IPS-15b (cell line): ENCODE data around the gene INPP5K.

Experiments
- H3K27me3 ChIP-seq: one replicate; pipeline ENCODE4 v1.6.1; 2013; ENCODE audit warnings: low read length; ENCODE audit not compliant: control insufficient read depth, insufficient read depth
- H3K36me3 ChIP-seq: one replicate; pipeline ENCODE4 v1.6.1; 2013; ENCODE audit warnings: low read length; ENCODE audit not compliant: control insufficient read depth, insufficient read depth
- H3K4me1 ChIP-seq: one replicate; pipeline ENCODE4 v1.6.1; 2013; ENCODE audit warnings: mild to moderate bottlenecking, low read length; ENCODE audit not compliant: control insufficient read depth, insufficient read depth
- H3K4me3 ChIP-seq: one replicate; pipeline ENCODE4 v1.5.1; 2013; ENCODE audit warnings: low read depth, low read length
- H3K9ac ChIP-seq: one replicate; pipeline ENCODE4 v1.6.1; 2013; ENCODE audit warnings: low read depth, mild to moderate bottlenecking, low read length
- H3K9me3 ChIP-seq: one replicate; pipeline ENCODE4 v1.6.1; 2013; ENCODE audit warnings: mild to moderate bottlenecking, low read length; ENCODE audit not compliant: control insufficient read depth, insufficient read depth

INPP5K gene

DNA sequence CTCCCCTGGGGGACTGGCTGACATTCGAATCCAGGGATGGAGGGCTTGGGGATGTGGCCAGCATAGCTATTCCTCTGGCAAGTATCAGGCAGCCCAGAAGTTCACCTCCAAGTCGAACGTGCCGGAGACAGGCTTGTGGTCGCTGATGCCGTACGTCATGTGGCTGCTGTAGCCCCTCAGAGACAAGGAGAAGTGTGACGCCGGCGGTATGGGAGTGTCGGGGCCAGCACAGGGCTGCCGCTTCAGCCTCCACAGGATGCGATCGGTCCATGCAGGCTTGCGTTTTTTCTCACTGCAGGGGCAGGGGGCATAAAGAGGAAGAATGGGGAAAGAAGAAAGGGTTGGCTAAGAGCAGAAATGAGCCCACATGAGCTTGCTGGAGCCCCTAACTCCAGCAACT is 18.6 kb downstream of the INPP5K start:
- Histone ChIP-seq H3K9me3 (no peaks in the 10 kb centered on the region), H3K4me3 (no peak overlapping the region), H3K27me3 (no peaks in the 10 kb centered on the region), H3K36me3 (peaks cover 9% of the 10 kb centered on the region), H3K9ac (no peak overlapping the region), H3K4me1 (no peaks in the 10 kb centered on the region)

DNA sequence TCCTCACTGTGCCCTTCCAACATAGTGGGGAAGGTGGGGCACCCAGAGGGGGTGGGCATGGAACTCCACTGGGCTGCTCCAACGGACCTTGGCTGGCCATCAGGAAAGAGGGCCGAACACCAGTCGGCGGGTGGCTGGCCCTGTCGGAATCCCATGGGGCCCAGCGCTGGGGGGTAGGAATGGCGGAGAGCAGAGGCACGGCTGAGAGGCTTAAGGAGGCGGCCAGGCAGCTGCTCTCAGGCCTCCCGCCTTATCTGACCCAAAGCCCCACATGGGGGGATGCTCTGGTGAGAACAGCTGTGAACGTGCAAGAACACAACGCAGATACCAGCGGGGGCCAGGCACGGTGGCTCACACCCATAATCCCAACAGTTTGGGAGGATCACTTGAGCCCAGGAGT is 19.5 kb downstream of the INPP5K start:
- H3K4me1 ChIP-seq: peaks cover 2% of the 10 kb centered on the region
- no peak overlapping the region for H3K4me3 ChIP-seq
- H3K9ac ChIP-seq: no peak overlapping the region
- H3K9me3 ChIP-seq: no peaks in the 10 kb centered on the region
- no peaks in the 10 kb centered on the region for H3K27me3 ChIP-seq
- peaks cover 9% of the 10 kb centered on the region for H3K36me3 ChIP-seq

DNA sequence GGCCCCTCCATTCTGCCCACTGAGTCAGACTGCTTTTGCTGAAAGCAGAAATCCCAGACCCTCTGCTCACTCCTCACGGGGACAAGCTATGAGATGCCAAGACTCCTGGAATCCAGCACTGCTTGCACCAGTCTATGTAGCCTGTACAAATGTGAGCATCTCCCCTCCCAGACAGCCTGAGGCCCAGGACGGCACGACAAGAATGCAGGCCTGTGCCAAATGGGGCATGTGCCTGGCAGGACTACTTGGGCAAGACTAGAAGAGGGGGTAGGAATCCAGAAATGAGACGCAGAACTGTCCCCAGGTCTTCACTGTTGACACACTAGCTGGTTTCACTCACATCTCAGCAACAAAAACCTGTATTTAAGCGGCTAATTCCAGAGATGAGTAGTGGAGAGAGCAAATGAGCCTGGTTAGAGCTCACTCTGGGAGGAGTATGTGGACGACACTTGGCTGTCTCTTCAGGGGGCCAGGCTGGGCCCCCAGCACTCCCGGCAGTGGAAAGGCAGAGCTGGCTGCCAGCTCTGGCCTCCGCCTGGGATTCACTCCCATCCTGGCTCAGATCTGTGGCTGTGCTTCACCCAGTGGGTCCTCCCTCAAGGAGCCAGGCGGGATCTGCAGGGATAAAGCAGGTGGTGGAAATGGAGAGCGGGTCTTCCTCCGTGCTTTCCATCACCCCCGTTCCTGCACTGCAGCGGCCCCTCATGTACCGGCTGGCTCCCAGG is 21.0 kb downstream of the INPP5K start:
- H3K4me3 ChIP-seq: no peak overlapping the region
- no peak overlapping the region for H3K9ac ChIP-seq
- peaks cover 9% of the 10 kb centered on the region for H3K36me3 ChIP-seq
- peaks cover 2% of the 10 kb centered on the region for H3K4me1 ChIP-seq
- no peaks in the 10 kb centered on the region for H3K9me3 ChIP-seq
- H3K27me3 ChIP-seq: no peaks in the 10 kb centered on the region

DNA sequence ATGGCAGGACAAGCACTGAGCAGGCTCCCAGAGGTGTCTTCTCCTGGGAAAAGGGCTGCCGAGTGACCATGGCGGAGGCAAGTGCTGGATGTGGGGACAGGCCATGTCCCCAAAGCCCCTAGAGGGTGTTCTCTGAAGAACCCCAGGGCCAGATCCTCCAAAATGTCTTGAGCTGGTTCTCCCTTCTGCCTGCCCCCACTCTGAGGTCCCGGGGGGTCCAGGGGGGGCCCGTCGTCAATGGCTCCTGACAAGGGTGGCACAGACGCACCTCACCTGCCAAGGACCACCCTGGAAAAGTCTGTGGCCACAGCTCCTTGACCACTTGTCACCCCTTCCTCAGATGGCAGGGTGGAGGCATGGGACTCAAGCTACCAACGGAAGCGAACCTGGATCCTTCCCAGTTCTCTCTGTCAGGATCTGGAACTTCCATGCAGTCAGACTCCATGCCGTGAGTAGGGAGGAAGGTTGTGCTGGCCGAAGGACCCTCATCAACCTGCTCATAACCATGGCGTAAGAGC is 21.6 kb downstream of the INPP5K start:
- peaks cover 9% of the 10 kb centered on the region for H3K36me3 ChIP-seq
- H3K4me3 ChIP-seq: no peak overlapping the region
- no peaks in the 10 kb centered on the region for H3K9me3 ChIP-seq
- H3K9ac ChIP-seq: no peak overlapping the region
- H3K27me3 ChIP-seq: no peaks in the 10 kb centered on the region
- H3K4me1 ChIP-seq: peaks cover 2% of the 10 kb centered on the region

DNA sequence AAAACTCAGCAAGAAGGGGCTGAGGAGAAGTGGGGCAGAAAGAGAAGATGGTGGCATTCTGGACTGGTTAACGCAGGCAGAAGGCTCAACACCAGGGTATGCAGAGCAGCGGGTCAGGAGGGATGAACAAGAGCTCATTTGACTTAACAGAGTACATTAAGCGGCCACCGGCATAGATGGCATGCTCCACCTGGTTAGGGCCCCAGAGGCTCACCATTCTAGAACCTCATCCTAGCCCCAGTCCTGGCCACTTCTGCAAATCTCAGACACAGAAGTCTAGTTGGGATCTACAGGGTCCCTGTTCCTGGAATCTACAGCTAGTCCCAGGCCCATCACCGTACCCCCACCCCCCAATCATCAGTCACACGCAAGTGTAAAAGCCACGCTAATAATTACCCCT is 22.2 kb downstream of the INPP5K start:
- no peaks in the 10 kb centered on the region for H3K27me3 ChIP-seq
- H3K4me3 ChIP-seq: no peak overlapping the region
- H3K9ac ChIP-seq: no peak overlapping the region
- H3K4me1 ChIP-seq: peaks cover 2% of the 10 kb centered on the region
- no peaks in the 10 kb centered on the region for H3K9me3 ChIP-seq
- peaks cover 9% of the 10 kb centered on the region for H3K36me3 ChIP-seq

DNA sequence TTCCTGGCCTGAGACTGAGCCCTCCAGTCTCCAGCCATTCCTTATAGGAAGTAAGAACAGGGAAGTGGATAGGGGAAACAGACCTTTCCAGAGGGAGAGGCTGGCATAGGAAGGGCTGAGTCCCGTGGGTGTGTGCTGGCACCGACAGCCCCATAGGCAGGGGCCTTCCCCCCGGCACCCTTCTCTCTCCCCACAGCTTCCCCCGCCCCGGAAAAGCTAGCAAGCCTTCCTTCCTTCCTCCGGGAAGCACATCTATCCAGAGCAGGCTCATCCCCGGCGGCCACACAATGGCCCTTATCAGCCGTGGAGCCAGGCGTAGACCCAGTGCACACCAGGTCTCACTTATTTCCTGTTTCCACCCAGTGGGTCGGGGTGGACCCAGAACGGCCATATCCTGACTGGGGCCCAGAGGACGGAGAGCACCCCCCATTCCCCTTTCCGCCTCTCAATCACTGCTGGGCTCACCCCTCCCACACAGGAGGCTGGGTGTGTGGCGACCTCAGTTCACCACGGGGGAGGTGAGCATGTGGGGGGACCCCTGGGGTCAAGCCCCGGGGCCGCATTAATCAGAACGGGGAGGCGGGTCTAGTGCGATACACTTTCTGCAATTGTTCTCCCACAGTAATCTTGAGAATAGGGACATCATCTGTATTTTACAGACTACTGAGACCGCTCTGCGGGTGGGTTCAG is 23.0 kb downstream of the INPP5K start:
- Histone ChIP-seq H3K36me3 (peaks cover 9% of the 10 kb centered on the region), H3K4me3 (no peak overlapping the region), H3K27me3 (peaks cover 3% of the 10 kb centered on the region), H3K4me1 (peaks cover 7% of the 10 kb centered on the region), H3K9me3 (no peaks in the 10 kb centered on the region), H3K9ac (no peak overlapping the region)

DNA sequence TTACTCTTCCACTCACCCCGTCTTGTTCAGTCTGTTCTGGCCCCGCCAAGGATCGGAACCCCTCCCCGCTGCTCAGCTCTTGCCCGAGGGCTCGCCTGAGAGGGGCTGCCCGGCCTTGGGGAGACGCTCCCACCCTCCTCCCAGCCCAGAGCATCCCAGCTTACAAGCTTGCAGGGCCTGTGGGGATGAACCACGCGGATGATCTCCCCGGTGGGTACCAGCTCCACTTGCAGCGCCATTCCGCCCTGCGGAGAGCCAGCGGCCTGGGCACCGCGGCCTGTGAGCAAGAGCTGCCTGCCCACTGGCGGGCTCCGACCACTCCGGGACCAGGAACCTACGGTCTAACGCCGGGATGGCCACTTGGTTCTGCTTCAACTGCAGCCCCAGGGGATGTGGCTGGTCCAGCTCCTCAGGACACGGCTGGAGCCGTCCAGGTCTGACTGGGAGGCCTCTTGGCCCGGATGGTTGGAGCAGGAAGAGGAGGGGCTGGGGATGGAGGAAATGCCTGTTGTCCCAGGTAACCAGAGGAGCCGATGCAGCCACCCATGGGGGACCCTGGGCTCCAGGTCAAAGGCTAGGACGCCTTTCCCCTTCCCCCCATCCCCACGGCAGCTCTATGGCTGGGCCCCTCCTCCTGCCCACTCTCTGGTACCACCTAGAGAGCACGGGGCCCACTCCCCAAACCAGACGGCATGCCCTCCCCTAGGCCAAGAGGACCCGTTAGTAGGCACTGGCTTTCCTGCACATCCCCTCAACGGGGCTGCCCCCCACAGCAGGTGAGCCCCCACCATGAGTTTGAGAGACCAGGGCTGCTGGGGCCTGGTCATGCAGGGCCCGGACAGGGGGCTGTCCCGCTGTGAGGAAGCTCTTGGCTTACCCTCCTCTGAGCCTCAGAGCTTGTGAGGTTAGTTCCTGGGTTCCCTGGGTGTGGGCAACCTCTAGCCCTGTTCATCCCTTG is 23.9 kb downstream of the INPP5K start, which contains the start of gene MYO1C:
MYO1C (minus strand) TSS at position 438 of the 958 bp plus-strand sequence; CDS start at position 239, 199 bp downstream.
- peaks cover 8% of the 10 kb centered on the region for H3K36me3 ChIP-seq
- peak within 1 kb of the TSS; percentile 70 for H3K4me3 ChIP-seq
- no peaks in the 10 kb centered on the region for H3K9me3 ChIP-seq
- peaks cover 8% of the 10 kb centered on the region for H3K4me1 ChIP-seq
- H3K9ac ChIP-seq: peak within 1 kb of the TSS; percentile 60
- peaks cover 3% of the 10 kb centered on the region for H3K27me3 ChIP-seq

DNA sequence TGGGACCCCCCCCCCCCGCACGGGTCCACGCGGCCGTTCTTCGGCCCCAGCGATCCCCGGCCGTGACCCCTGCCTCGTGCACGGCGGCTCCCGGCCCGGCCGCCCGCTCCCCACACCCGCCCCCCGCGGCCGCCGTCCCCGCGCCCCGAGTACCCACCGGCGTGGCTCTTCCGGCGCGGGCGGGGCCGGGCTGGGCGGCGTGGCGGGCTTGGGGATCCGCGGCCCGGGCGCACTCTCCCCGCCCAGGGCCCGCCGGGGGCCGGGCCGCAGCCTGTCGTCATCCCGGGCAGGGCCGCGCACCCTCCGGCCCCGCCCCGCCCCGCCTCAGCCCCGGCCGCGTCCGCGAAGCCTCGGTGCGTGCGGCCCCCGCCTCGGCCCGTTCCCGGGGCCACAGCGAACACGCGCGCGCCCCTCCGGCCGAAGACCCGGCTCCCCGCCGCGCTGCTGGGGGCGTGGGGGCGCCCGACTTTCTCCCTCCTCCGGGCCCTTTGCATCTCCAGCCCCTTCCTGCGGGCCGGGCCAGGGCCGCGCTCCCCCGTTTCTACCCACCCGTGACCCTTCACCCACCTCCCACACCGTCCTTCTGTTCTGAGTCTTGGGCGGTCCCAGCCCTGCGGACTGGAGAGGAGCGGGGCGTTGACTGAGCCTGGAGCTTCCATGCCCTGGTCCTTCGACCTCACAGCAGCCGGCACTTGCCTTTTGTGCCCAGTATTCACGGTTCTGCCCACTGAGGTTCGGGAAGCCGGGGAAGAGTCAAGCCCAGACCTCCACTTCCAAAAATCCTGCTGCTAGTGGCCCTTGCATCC is 24.8 kb downstream of the INPP5K start:
- Histone ChIP-seq H3K9ac (peak overlapping the region; percentile 60), H3K9me3 (no peaks in the 10 kb centered on the region), H3K4me1 (peaks cover 8% of the 10 kb centered on the region), H3K27me3 (peaks cover 3% of the 10 kb centered on the region), H3K4me3 (peak overlapping the region; percentile 70), H3K36me3 (peaks cover 6% of the 10 kb centered on the region)

DNA sequence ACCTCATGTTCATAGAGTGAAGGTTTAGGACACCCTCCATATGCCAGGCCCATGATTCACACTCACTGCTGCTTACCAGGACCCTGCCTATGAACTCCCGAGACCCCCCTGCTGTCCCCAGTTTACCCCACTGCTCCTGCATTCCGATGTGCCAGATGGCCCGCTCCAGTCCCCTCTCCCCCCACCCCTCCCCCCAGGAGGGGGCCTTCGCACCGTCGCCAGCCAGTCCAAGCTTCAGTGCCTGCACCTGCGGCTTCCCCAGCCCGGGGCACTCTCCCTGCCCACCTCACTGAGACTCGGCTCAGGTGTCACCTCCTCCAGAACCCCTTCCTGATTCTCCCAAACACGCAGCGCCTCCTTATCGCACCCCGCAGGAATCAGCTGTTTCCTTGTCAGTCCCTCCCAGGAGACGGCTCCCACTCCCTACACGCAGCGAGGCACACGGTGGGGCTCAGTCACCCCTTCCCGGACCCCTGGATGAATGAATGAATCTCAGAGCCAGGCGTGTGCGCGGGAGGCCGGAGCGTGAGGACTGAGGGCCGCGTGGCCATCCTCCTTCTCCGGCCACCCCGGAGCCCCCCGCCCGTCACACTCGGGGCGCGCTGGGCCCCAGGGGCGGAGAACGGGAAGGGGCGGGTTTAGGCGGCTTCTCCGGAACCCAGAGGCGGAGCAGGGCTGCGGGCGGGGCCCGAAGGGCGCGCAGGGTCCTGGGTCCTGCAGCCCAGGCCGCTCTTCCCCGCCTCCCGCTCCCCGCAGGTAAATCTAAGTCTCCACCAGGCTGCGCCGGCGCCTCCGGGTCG is 25.6 kb downstream of the INPP5K start:
- no peak overlapping the region for H3K9ac ChIP-seq
- H3K36me3 ChIP-seq: peaks cover 2% of the 10 kb centered on the region
- H3K4me3 ChIP-seq: peak overlapping the region; percentile 58
- peaks cover 8% of the 10 kb centered on the region for H3K4me1 ChIP-seq
- H3K27me3 ChIP-seq: peaks cover 3% of the 10 kb centered on the region
- no peaks in the 10 kb centered on the region for H3K9me3 ChIP-seq

DNA sequence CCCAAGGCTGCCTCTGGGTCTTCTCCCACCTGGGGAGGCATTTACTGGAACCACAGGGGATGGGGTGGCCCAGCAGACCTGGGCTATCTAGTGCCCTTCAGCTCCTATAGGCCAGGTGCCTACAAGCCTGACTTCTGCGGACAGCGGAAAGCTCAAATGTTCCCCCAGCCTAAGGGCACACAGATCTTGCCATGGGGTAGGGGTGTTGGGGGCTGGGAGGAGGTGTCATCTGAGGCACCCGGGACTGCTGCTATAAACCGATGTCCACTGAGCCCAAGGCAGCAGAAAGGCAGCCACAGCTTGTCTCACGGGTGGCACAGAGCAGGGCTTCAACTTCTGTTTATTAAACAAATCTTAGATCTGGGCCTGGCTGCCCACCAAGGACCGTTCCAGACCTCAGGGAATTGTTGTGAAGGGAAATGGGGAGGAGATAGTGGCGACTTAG is 27.6 kb downstream of the INPP5K start:
- Histone ChIP-seq H3K9me3 (no peaks in the 10 kb centered on the region), H3K27me3 (peaks cover 3% of the 10 kb centered on the region), H3K4me1 (peaks cover 8% of the 10 kb centered on the region), H3K36me3 (peaks cover 4% of the 10 kb centered on the region), H3K9ac (no peak overlapping the region), H3K4me3 (peak overlapping the region; percentile 67)
